ENCODE data around the gene PTTG2.
A peak's percentile ranks its signal among the peaks of the same experiment; 100 is the strongest.
"Not testable (repeated sequence)": the region's sequence is repeated elsewhere in the genome, so short reads cannot be mapped to it uniquely, and the experiment has no call there.

The PTTG2 gene

GRCh38 chr4:37958932-37959331 is 1.3 kb upstream of the PTTG2 start:
- no peak for DNase-seq

DNA sequence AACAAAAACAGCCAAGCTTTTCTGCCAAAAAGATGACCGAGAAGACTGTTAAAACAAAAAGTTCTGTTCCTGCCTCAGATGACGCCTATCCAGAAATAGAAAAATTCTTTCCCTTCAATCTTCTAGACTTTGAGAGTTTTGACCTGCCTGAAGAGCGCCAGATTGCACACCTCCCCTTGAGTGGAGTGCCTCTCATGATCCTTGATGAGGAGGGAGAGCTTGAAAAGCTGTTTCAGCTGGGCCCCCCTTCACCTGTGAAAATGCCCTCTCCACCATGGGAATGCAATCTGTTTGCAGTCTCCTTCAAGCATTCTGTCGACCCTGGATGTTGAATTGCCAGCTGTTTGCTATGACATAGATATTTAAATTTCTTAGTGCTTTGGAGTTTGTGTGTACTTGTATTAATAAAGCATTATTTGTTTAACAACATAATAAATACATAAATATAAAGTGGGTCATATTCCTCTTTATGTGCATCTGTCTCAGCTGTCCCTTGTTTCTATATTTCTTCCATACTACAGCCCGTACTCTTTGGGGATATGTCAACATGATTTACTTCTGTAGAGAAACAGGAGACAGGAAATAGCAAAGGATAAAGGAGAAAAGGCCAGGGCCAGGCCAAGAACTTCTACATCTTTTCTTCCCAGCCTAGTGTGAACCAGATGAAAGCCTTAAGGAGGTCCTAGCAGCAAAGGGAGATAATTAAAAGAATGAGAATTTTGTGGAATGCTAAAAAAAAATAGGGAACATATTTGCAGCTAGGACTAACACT is 667 bp downstream of the PTTG2 start:
- no peak for DNase-seq

- DNase-seq = no peak
Observed at GRCh38 chr4:37964734-37965457, 4.7 kb downstream of the PTTG2 start.

DNA sequence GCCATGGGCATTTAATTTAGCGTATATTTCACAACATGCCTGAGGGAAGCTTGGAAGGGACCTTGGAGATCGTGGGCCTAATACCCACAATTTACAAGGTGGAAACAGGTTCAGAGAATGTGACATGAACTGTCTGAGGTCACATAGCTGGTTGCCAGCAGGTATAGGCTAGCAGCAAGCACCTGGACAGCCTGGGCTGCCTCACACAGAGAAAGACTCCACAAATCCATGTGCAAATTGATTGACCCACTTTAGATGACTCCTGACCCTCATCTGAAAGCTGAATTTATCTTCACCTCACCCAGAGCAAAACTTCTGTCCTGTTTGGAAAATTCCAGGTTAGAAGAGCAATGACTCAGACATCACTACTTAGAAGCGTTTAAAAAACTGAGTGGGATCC is 5.8 kb downstream of the PTTG2 start:
- no peak for DNase-seq

DNA sequence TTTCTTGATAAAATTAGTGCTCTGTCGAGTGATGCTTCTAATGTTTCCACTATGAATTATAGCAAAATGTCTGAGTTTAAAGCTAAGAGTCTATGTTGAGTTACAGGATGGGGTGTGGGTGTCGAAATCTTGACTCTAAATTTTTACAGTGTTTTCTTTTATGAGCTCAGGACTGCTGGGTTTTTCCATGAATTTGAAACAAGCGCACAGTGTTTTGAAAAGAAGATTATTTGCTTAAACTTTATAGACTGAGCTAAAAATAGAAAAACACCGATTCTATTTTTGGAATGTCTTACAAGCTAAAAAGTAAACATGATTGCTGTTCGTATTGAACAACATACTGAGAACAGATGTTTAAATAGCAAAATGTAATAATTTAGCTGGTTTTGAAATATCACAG is 7.5 kb downstream of the PTTG2 start:
- no peak for DNase-seq

- DNase-seq = no peak
Observed at GRCh38 chr4:37968747-37969146, 8.5 kb downstream of the PTTG2 start.

DNA sequence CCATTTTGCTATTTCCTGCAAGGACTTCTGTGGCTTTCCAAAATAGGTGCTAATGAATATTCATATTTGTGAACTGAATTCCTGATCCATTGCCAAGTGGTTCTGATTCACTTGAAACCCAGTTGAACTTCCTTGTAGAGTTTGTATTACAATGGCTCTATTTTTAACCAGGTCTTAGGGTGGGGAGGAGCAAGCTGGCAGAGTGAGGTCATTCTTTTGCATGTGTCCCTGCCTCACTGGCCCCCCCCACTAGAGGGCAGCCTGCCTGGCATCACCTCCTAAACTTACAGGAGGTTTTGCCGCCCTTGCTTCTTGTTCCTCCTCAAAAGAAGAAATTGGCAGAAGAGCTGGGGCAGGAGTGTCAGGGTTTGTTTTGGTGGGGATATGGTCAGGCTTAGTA is 10.5 kb downstream of the PTTG2 start:
- DNase-seq = peak; percentile 46

DNA sequence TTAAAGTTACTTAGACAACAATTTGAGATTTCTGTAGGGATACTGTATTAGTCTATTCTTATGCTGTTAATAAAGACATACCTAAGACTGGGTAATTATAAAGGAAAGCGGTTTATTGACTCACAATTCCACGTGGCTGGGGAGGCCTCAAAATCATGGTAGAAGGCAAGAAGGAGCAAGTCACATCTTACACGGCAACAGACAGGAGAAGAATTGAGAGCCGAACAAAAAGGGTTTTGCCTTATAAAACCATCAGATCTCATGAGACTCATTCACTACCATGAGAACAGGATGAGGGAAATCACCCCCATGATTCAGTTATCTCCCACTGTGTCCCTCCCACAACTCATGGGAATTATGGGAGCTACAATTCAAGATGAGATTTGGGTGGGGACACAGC is 11.0 kb downstream of the PTTG2 start:
- no peak for DNase-seq

GRCh38 chr4:37973441-37973840 is 13.2 kb downstream of the PTTG2 start:
- DNase-seq = no peak

DNA sequence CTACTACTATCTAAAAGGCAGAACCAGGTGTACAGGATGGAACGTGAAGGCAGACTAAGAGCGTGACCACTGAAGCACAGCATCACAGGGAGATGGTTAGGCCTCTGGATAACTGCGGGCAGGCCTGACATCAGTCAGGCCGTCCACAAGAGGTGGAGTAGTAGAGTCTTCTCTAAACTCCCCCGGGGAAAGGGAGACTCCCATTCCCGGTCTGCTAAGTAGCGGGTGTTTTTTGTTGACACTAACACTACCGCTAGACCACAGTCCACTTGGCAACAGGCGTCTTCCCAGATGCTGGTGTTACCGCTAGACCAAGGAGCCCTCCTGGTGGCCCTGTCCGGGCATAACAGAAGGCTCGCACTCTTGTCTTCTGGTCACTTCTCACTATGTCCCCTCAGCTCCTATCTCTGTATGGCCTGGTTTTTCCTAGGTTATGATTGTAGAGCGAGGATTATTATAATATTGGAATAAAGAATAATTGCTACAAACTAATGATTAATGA is 15.2 kb downstream of the PTTG2 start:
- DNase-seq = not testable (repeated sequence)

GRCh38 chr4:37976507-37976906 is 16.3 kb downstream of the PTTG2 start:
- DNase-seq = no peak

GRCh38 chr4:37976991-37977470 is 16.8 kb downstream of the PTTG2 start:
- peak; percentile 76 for DNase-seq

GRCh38 chr4:37977471-37978247 is 17.5 kb downstream of the PTTG2 start:
- peak; percentile 58 for DNase-seq

DNA sequence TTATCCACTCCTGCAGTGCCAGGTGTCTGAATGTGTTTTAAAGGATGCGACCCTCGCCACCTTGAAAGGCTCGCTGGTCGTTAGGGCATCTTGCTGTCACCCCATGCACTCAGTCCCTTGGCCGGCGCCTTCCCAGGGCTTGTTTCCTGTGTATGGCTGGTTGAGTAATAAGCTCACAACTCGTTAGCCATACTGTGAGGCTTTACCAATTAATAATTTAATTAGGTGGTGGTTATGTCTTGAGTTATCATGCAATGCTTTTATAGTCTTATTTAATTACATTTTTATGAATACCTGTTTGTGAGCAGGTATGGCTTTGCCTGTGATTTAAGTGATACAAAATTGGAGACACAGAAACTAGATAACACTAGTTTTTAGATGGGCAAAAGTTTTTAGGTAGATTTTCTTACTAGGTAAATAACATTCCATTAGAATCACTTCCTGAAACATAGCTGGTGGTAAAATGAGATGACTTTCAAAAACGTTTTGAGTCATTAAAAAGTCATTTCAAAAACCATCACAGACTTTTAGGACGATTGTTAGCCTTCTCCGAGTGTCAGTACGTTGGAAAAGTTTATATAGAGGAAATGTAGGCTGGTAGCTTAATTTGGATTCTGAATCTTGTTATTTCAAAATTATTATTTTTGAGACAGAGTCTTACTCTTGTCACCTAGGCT is 18.2 kb downstream of the PTTG2 start:
- no peak for DNase-seq

DNA sequence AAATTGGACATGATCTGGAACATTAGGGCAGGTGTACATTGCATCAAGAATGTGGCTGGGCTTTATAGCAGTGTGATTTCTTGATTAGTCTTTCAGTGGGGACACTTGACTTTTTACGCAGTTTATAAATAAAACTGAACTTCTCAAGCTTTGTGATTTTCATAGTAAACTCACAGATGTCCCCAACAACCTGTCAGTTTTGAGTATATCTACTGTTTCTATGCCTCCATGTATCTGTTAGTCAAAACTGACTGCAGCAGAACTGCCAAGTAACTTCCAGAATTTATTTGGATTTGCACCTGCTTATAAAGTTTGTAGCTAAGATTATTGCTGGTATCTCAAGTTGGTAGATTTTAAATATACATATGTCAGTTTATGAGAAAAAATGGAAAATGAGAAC is 20.0 kb downstream of the PTTG2 start:
- no peak for DNase-seq

- DNase-seq = no peak
Observed at GRCh38 chr4:37981425-37981824, 21.2 kb downstream of the PTTG2 start.

DNA sequence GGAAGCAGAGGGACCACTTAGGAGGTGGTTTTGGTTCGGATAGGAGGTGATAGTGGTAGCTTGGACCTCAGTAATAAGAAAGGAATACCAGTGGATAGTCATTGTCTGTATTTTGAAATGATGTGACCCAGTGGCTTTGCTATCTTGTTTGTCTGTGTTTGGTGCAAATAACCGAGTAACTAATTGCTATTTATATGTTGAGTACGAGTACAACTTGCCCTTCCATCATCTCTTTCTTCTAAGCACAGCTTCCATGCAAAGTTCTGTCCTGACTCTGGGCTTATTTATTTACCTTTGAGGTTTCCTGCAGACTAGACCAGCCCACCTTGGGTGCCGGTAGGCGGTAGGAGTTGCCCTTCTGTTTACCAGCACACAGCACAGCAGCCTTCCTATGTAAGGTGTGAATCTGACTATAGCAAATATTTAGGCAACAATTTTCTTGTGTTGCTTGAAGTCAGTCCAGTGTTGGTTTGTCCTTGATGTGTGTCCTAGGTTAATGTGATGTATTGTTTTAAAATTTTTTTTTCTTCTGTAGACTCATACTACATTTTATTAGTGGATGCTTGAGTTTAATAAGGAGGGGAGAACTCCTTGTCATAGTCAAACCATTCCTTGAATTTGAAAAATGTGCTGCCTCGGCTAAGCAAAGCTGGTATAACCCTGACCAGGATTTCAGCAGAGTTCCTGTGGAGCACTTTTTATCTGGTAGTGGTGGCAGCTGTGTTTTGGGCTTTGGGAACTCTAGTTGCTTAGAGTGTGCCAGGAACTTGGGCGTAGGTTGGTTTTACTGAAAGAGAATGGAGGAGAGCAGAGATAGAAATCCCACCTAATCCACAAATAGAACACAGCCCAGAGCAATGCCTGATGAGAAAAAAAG is 21.9 kb downstream of the PTTG2 start:
- no peak for DNase-seq

DNA sequence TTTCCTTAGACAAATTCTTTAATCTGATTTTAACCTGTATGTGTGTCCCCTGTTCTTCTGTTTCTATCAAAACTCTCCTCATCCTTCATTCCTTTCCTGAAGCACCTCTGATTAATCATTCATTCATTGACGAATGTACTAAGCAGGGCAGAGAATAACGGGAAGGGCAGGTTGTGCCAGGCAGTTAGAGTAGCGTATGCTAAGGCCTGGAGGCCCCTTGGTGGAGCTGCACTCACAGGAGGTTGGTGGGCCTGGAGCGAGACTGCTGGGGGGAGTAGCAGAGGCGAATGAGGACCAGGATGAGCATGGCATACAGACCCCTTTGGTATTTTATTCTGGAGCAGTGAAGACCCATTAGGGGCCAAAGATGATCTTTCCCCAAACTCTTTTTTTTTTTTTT is 22.5 kb downstream of the PTTG2 start:
- no peak for DNase-seq

DNA sequence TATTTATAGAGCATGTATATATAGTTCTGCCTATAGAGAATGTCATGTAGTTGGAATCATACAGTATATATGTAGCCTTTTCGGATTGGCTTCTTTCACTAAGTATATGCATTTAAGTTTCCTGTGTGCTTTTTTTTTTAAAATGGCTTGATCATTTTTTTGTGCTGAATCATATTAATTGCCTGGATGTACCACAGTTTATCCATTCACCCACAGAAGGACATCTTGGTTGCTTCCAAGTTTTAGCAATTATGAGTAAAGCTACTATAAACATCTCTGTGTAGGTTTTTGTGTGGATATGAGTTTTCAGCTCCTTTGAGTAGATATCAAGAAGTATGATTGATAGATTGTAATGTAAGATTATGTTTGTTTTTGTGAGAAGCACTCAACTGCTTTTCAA is 23.8 kb downstream of the PTTG2 start:
- no peak for DNase-seq

- no peak for DNase-seq
Observed at GRCh38 chr4:37985730-37986275, 25.6 kb downstream of the PTTG2 start.

GRCh38 chr4:37988670-37989069 is 28.5 kb downstream of the PTTG2 start:
- DNase-seq = no peak
